HEK293 (cell line): ENCODE measurements around the gene OR52E5.

Experiments
- CTCF ChIA-PET: fragments of 350-600 bp; formaldehyde crosslinking; extraction: SDS; loops from one replicate; lab custom pipeline; 2021; ENCODE audit warnings: antibody characterized with exemption; lab: Yijun Ruan, JAX
- POLR2A ChIA-PET: fragments of 300-600 bp; formaldehyde crosslinking; extraction: SDS; loops from one replicate; lab custom pipeline; 2020; ENCODE audit warnings: antibody characterized with exemption, inconsistent platforms; lab: Yijun Ruan, JAX
- H3K27ac ChIP-seq: fragments of 200-500 bp; sonication (Bioruptor generic); 2 replicates; pipeline ENCODE4 v1.5.1; 2014; ENCODE audit warnings: low read depth, low read length, control low read depth, inconsistent platforms; ENCODE audit errors: extremely low read depth
- H3K36me3 ChIP-seq, 2 experiments: fragments of 200-500 bp in 1 of 2; sonication (Bioruptor generic) in 1 of 2; 1 replicate in 1 of 2; 2 replicates in 1 of 2; pipeline ENCODE4 v1.5.1; 2014 to 2017; ENCODE audit warnings: inconsistent platforms in 2 of 2, low read length in 2 of 2; ENCODE audit not compliant: control insufficient read depth in 2 of 2, insufficient read depth in 1 of 2
- H3K4me1 ChIP-seq: fragments of 200-500 bp; sonication (Bioruptor generic); 2 replicates; pipeline ENCODE4 v1.5.1; 2014; ENCODE audit warnings: mild to moderate bottlenecking, low read length, inconsistent platforms; ENCODE audit not compliant: control insufficient read depth, insufficient read depth
- H3K4me3 ChIP-seq: 2 replicates; pipeline ENCODE4 v1.5.1; 2011; ENCODE audit warnings: low read depth, mild to moderate bottlenecking, control low read depth, low read length, moderate library complexity
- H3K9me3 ChIP-seq: fragments of 200-500 bp; sonication (Bioruptor generic); 2 replicates; pipeline ENCODE4 v1.5.1; 2014; ENCODE audit warnings: low read depth, low read length, inconsistent platforms; ENCODE audit not compliant: control insufficient read depth, insufficient read depth
- CTCF ChIP-seq: fragments of 450-650 bp; formaldehyde crosslinking; IDR thresholded peaks from 2 replicates; pipeline ENCODE4 v1.5.1; 2016; ENCODE audit warnings: missing biosample characterization, missing genetic modification characterization
- EGR2 ChIP-seq: fragments of 450-650 bp; formaldehyde crosslinking; IDR thresholded peaks from 2 replicates; pipeline ENCODE4 v1.5.1; 2016; ENCODE audit warnings: low read depth, missing biosample characterization, missing genetic modification characterization
- GLIS1 ChIP-seq: fragments of 450-650 bp; formaldehyde crosslinking; IDR thresholded peaks from 2 replicates; pipeline ENCODE4 v1.5.1; 2016; ENCODE audit warnings: missing biosample characterization, missing genetic modification characterization
- HIC1 ChIP-seq: fragments of 450-650 bp; formaldehyde crosslinking; IDR thresholded peaks from 2 replicates; pipeline ENCODE4 v1.5.1; 2016; ENCODE audit warnings: missing biosample characterization, missing genetic modification characterization
- KLF16 ChIP-seq: fragments of 450-650 bp; formaldehyde crosslinking; IDR thresholded peaks from 2 replicates; pipeline ENCODE4 v1.5.1; 2017; ENCODE audit warnings: missing biosample characterization, missing genetic modification characterization
- SCRT2 ChIP-seq: fragments of 450-650 bp; formaldehyde crosslinking; IDR thresholded peaks from 2 replicates; pipeline ENCODE4 v1.5.1; 2016; ENCODE audit warnings: missing biosample characterization, missing genetic modification characterization
- SP3 ChIP-seq: fragments of 450-650 bp; formaldehyde crosslinking; IDR thresholded peaks from 2 replicates; pipeline ENCODE4 v1.5.1; 2016; ENCODE audit warnings: missing biosample characterization, missing genetic modification characterization
- ZNF132 ChIP-seq: fragments of 450-650 bp; formaldehyde crosslinking; IDR thresholded peaks from 2 replicates; pipeline ENCODE4 v1.5.1; 2017; ENCODE audit warnings: missing biosample characterization, missing genetic modification characterization, borderline replicate concordance
- ZNF146 ChIP-seq: fragments of 450-650 bp; formaldehyde crosslinking; IDR thresholded peaks from 2 replicates; pipeline ENCODE4 v1.5.1; 2016; ENCODE audit warnings: missing biosample characterization, missing genetic modification characterization
- ZNF174 ChIP-seq: fragments of 450-650 bp; formaldehyde crosslinking; IDR thresholded peaks from 2 replicates; pipeline ENCODE4 v1.5.0; 2017; ENCODE audit warnings: missing biosample characterization, mild to moderate bottlenecking, missing genetic modification characterization
- ZNF280D ChIP-seq: fragments of 450-650 bp; formaldehyde crosslinking; IDR thresholded peaks from 2 replicates; pipeline ENCODE4 v1.5.1; 2016; ENCODE audit warnings: missing biosample characterization, missing genetic modification characterization
- ZNF391 ChIP-seq: fragments of 450-650 bp; formaldehyde crosslinking; IDR thresholded peaks from 2 replicates; pipeline ENCODE4 v1.5.1; 2016; ENCODE audit warnings: low read depth, missing biosample characterization, missing genetic modification characterization, borderline replicate concordance
- ZNF560 ChIP-seq: fragments of 450-650 bp; formaldehyde crosslinking; IDR thresholded peaks from 2 replicates; pipeline ENCODE4 v1.5.1; 2017; ENCODE audit warnings: missing biosample characterization, missing genetic modification characterization, borderline replicate concordance
- ZNF610 ChIP-seq: fragments of 450-650 bp; formaldehyde crosslinking; IDR thresholded peaks from 2 replicates; pipeline ENCODE4 v1.5.1; 2016; ENCODE audit warnings: missing biosample characterization, missing genetic modification characterization, borderline replicate concordance
- ZNF707 ChIP-seq: fragments of 450-650 bp; formaldehyde crosslinking; IDR thresholded peaks from 2 replicates; pipeline ENCODE4 v1.5.1; 2016; ENCODE audit warnings: missing biosample characterization, missing genetic modification characterization
- ZNF777 ChIP-seq: fragments of 450-650 bp; formaldehyde crosslinking; IDR thresholded peaks from 2 replicates; pipeline ENCODE4 v1.5.1; 2017; ENCODE audit warnings: missing biosample characterization, missing genetic modification characterization, borderline replicate concordance
- ZNF791 ChIP-seq: fragments of 450-650 bp; formaldehyde crosslinking; IDR thresholded peaks from 2 replicates; pipeline ENCODE4 v1.5.1; 2016; ENCODE audit warnings: missing biosample characterization, missing genetic modification characterization
- ZNF792 ChIP-seq: fragments of 450-650 bp; formaldehyde crosslinking; IDR thresholded peaks from 2 replicates; pipeline ENCODE4 v1.5.1; 2016; ENCODE audit warnings: missing biosample characterization, missing genetic modification characterization
- ZSCAN16 ChIP-seq: fragments of 450-650 bp; formaldehyde crosslinking; IDR thresholded peaks from 2 replicates; pipeline ENCODE4 v1.5.1; 2016; ENCODE audit warnings: missing biosample characterization, missing genetic modification characterization

The OR52E5 gene

GRCh38 chr11:5940748-5941147, 47.7 kb downstream of the OR52E5 start (continued):
- TF ChIP-seq KLF16 (tag by site-specific recombination) = no peak
- no peak for TF ChIP-seq ZNF610 (tag by site-specific recombination)
- TF ChIP-seq ZNF791 = no peak
- no peak for TF ChIP-seq ZNF707
- no peak for TF ChIP-seq ZNF132 (tag by site-specific recombination)
- TF ChIP-seq CTCF (tag by site-specific recombination) = no peak
- TF ChIP-seq ZNF391 (tag by site-specific recombination) = no peak
- no peak for TF ChIP-seq ZNF792 (tag by site-specific recombination)
- no peak for TF ChIP-seq SCRT2 (tag by site-specific recombination)
- no peak for TF ChIP-seq ZNF280D (tag by site-specific recombination)
- TF ChIP-seq ZNF560 (tag by site-specific recombination) = no peak

GRCh38 chr11:5941951-5942350, 48.9 kb downstream of the OR52E5 start, which contains the start of gene OR56A3:
TSS of gene OR56A3 (plus strand) at chr11:5942251. CDS start at chr11:5947347, 5,096 bp downstream.
- Histone ChIP-seq H3K27ac (no peak within 1 kb of the TSS), H3K4me3 (no peak within 1 kb of the TSS), H3K4me1 (no peaks in the 10 kb centered on the region), H3K36me3 (no peaks in the 10 kb centered on the region), H3K9me3 (no peaks in the 10 kb centered on the region)
- CTCF ChIA-PET = no interaction called here
- POLR2A ChIA-PET = no interaction called here
- TF ChIP-seq ZSCAN16 (tag by site-specific recombination) = no peak
- TF ChIP-seq SP3 (tag by site-specific recombination) = no peak
- TF ChIP-seq ZNF777 (tag by site-specific recombination) = no peak
- no peak for TF ChIP-seq HIC1 (tag by site-specific recombination)
- no peak for TF ChIP-seq EGR2
- no peak for TF ChIP-seq ZNF174 (tag by site-specific recombination)
- no peak for TF ChIP-seq GLIS1 (tag by site-specific recombination)
- TF ChIP-seq ZNF610 (tag by site-specific recombination) = no peak
- TF ChIP-seq ZNF146 (tag by site-specific recombination) = no peak
